SK-N-SH (cell line): ENCODE data around the gene E2F4. TPM values are rescaled to one million over a fixed set of nuclear protein-coding genes. Genes with fewer than 3 reads are reported as not detected.

Experiments used
- CHD2 ChIP-seq: fragments of 150-350 bp; IDR thresholded peaks from 2 replicates; pipeline ENCODE4 v1.6.1; 2018; ENCODE audit warnings: low read length; ENCODE audit not compliant: partially characterized antibody
- JUND ChIP-seq: IDR thresholded peaks from 2 replicates; pipeline ENCODE4 v1.4.0; 2012
- MXI1 ChIP-seq: IDR thresholded peaks from 2 replicates; pipeline ENCODE4 v1.6.1; 2012; ENCODE audit warnings: mild to moderate bottlenecking, low read depth, low read length, improper control_type of control experiment
- NFIC ChIP-seq: IDR thresholded peaks from 2 replicates; pipeline ENCODE4 v1.4.0; 2012; ENCODE audit warnings: borderline replicate concordance
- RAD21 ChIP-seq: IDR thresholded peaks from 2 replicates; pipeline ENCODE4 v1.6.1; 2012; ENCODE audit warnings: mild to moderate bottlenecking, low read length
- RCOR1 ChIP-seq: fragments of 150-350 bp; IDR thresholded peaks from 2 replicates; pipeline ENCODE4 v1.6.1; 2017; ENCODE audit warnings: antibody characterized with exemption, low read length
- REST ChIP-seq: IDR thresholded peaks from 2 replicates; pipeline ENCODE4 v1.6.1; 2012; ENCODE audit warnings: mild to moderate bottlenecking, low read depth, low read length, moderate library complexity
- RFX5 ChIP-seq: IDR thresholded peaks from 2 replicates; pipeline ENCODE4 v1.6.1; 2012; ENCODE audit warnings: mild to moderate bottlenecking, improper control_type of control experiment, low read length
- TAF1 ChIP-seq: IDR thresholded peaks from 2 replicates; pipeline ENCODE4 v1.6.1; 2012; ENCODE audit warnings: low read depth, mild to moderate bottlenecking, low read length, moderate library complexity, borderline replicate concordance
- TEAD4 ChIP-seq: IDR thresholded peaks from 2 replicates; pipeline ENCODE4 v1.4.0; 2012; ENCODE audit warnings: mild to moderate bottlenecking, borderline replicate concordance; ENCODE audit not compliant: insufficient read depth
- USF2 ChIP-seq: fragments of 150-350 bp; IDR thresholded peaks from 2 replicates; pipeline ENCODE4 v1.6.1; 2017; ENCODE audit warnings: antibody characterized with exemption, low read length, low read depth, borderline replicate concordance
- polyA plus RNA-seq, 3 experiments: library from polyadenylated mRNA; depleted of rRNA; stranded (reverse); fragments of >200 nt; gene quantifications; 2 replicates each; pipeline ENCODE4 v1.2.3, GENCODE V29; 2012
- TF ChIP-seq, protein P1 (sequence below): IDR thresholded peaks from 2 replicates; pipeline ENCODE4 v1.4.0; 2012; ENCODE audit warnings: low read depth
- TF ChIP-seq, protein P2 (sequence below): fragments of 150-350 bp; IDR thresholded peaks from 2 replicates; pipeline ENCODE4 v1.6.1; 2016; ENCODE audit warnings: mild to moderate bottlenecking, low read depth, low read length

The E2F4 gene
- polyA plus RNA-seq, 1 of the 3 experiments (the other 2 are of a cell fraction), result 168 TPM

- TF ChIP-seq TAF1, result no peak
- TF ChIP-seq MXI1, result peak; percentile 20; the same call in 1 of the 2 replicates
- peak; percentile 89 for TF ChIP-seq RAD21
- TF ChIP-seq RCOR1, result no peak
- TF ChIP-seq, protein P1, sequence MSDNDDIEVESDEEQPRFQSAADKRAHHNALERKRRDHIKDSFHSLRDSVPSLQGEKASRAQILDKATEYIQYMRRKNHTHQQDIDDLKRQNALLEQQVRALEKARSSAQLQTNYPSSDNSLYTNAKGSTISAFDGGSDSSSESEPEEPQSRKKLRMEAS, result no peak
- TF ChIP-seq TEAD4, result no peak
- no peak for TF ChIP-seq USF2
- TF ChIP-seq, protein P2, sequence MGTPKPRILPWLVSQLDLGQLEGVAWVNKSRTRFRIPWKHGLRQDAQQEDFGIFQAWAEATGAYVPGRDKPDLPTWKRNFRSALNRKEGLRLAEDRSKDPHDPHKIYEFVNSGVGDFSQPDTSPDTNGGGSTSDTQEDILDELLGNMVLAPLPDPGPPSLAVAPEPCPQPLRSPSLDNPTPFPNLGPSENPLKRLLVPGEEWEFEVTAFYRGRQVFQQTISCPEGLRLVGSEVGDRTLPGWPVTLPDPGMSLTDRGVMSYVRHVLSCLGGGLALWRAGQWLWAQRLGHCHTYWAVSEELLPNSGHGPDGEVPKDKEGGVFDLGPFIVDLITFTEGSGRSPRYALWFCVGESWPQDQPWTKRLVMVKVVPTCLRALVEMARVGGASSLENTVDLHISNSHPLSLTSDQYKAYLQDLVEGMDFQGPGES, result no peak
- no peak for TF ChIP-seq JUND
- no peak for TF ChIP-seq NFIC
- TF ChIP-seq CHD2, result peak; percentile 18
- no peak for TF ChIP-seq REST
- TF ChIP-seq RFX5, result no peak
Observed at GRCh38 chr16:67155295-67156142, 36.4 kb upstream of the E2F4 start (continued).
